Aorta (tissue), 5 donors: ENCODE measurements around the gene COL7A1. TPM values are rescaled to one million over a fixed set of nuclear protein-coding genes. Genes with fewer than 3 reads are reported as not detected.

Experiments
- ATAC-seq: fragments of 200-7000 bp; cut with Tn5 transposase; one replicate; pipeline ENCODE4 v1.9.1; 2022; ENCODE audit warnings: moderate library complexity; ENCODE audit not compliant: low FRiP score
- DNase-seq, 2 donors: peaks; one replicate each; pipeline ENCODE4 v3.0.0-alpha.2; 2020
- H3K27ac ChIP-seq, 2 donors: one replicate each; pipeline ENCODE4 v1.5.1; 2013; ENCODE audit warnings: low read length in 2 of 2, mild to moderate bottlenecking in 2 of 2, moderate library complexity in 2 of 2, control low read depth in 1 of 2, inconsistent platforms in 1 of 2, low read depth in 1 of 2
- H3K27me3 ChIP-seq, 2 donors: one replicate each; pipeline ENCODE4 v1.6.1; 2013; ENCODE audit warnings: control low read depth in 1 of 2, low read length in 1 of 2, mild to moderate bottlenecking in 1 of 2, moderate library complexity in 1 of 2; ENCODE audit not compliant: insufficient read depth in 2 of 2, control insufficient read depth in 1 of 2
- H3K36me3 ChIP-seq, 2 donors: one replicate each; pipeline ENCODE4 v1.6.1; 2013; ENCODE audit warnings: control low read depth in 1 of 2, low read length in 1 of 2, mild to moderate bottlenecking in 1 of 2; ENCODE audit not compliant: insufficient read depth in 2 of 2, control insufficient read depth in 1 of 2
- H3K4me1 ChIP-seq, 2 donors: one replicate each; pipeline ENCODE4 v1.6.1; 2013; ENCODE audit warnings: low read length in 2 of 2, control low read depth in 1 of 2, mild to moderate bottlenecking in 1 of 2, moderate library complexity in 1 of 2; ENCODE audit not compliant: insufficient read depth in 2 of 2, control insufficient read depth in 1 of 2
- H3K4me3 ChIP-seq, 2 donors: one replicate each; pipeline ENCODE4 v1.5.1; 2013; ENCODE audit warnings: low read length in 2 of 2, control low read depth in 1 of 2, mild to moderate bottlenecking in 1 of 2
- H3K9me3 ChIP-seq: one replicate; pipeline ENCODE4 v1.6.1; 2013; ENCODE audit warnings: mild to moderate bottlenecking, low read length; ENCODE audit not compliant: control insufficient read depth
- WGBS, 2 donors: extraction: QIAGEN DNeasy Blood & Tissue Kit; methylation state at CpG; one replicate each; pipeline ENCODE4 v1.1.7; 2013; 5-methylcytosine and 5-hydroxymethylcytosine counted together
- intact Hi-C, 2 donors: fragments of 100-400 bp; cut with DNase I; formaldehyde crosslinking; loops; one replicate each; pipeline versions ENCODE4 v1.14.2 to v1.15.0; 2022
- polyA plus RNA-seq, 2 donors: library from polyadenylated mRNA; stranded (reverse); fragments of 200-250 nt; gene quantifications; one replicate each; pipeline ENCODE4 v1.2.3, GENCODE V29; 2013
- total RNA-seq, 2 donors: library from RNA; stranded (reverse); fragmentation: NEBNext Ultra II Directional; extraction: Animal tissue kit (Norgen Biotek cat#: 25700); gene quantifications; one replicate each; pipeline ENCODE4 v1.2.1, GENCODE V29; 2021
- donor health status: healthy with polysubstance abuse.
- donor health status: Bipolar disorder and iron deficiency.
- donor health status: DM: no; HTN: no; CAD: no.
- donor health status: DM: no; HTN: no; CAD: no.
- donor health status: DM: yes; HTN: yes; CAD: no.

The COL7A1 gene
- total and polyA plus RNA-seq, 4 donors, result 3.9 to 217 (median 6.0) TPM

GRCh38 chr3:48571938-48572337, 23.2 kb downstream of the COL7A1 start:
- intact Hi-C loops, result no loop called here
- Histone ChIP-seq H3K27ac (no peak overlapping the region), H3K27me3 (no peaks in the 10 kb centered on the region), H3K4me1 (no peaks in the 10 kb centered on the region), H3K4me3 (no peak overlapping the region), H3K36me3 (no peaks in the 10 kb centered on the region), H3K9me3 (no peaks in the 10 kb centered on the region)
- ATAC-seq (no peak), DNase-seq (no peak)
- WGBS, 2 donors, result 82 to 86% methylated on average over 12 of the region's 12 CpGs

- H3K4me1 ChIP-seq, result no peaks in the 10 kb centered on the region
- no peaks in the 10 kb centered on the region for H3K27me3 ChIP-seq
- H3K27ac ChIP-seq, result no peak overlapping the region
- WGBS, 2 donors, result 90 to 93% methylated on average over 18 of the region's 18 CpGs
- no peak overlapping the region for H3K4me3 ChIP-seq
- intact Hi-C loops, result no loop called here
- DNase-seq, result no peak
- no peak for ATAC-seq
- H3K9me3 ChIP-seq, result no peaks in the 10 kb centered on the region
- H3K36me3 ChIP-seq, result no peaks in the 10 kb centered on the region
Observed at GRCh38 chr3:48569808-48570450, 25.2 kb downstream of the COL7A1 start.

GRCh38 chr3:48569400-48569799, 25.7 kb downstream of the COL7A1 start:
- H3K9me3 ChIP-seq, result no peaks in the 10 kb centered on the region
- DNase-seq (no peak), ATAC-seq (no peak)
- 89 to 92% methylated on average over 10 of the region's 10 CpGs for WGBS, 2 donors
- no peak overlapping the region for H3K27ac ChIP-seq
- H3K4me1 ChIP-seq, result no peaks in the 10 kb centered on the region
- intact Hi-C loops, result no loop called here
- H3K4me3 ChIP-seq, result no peak overlapping the region
- no peaks in the 10 kb centered on the region for H3K27me3 ChIP-seq
- no peaks in the 10 kb centered on the region for H3K36me3 ChIP-seq

GRCh38 chr3:48568476-48568875, 26.7 kb downstream of the COL7A1 start:
- no peak for DNase-seq
- intact Hi-C loops, result no loop called here
- WGBS, 2 donors, result 94 to 99% methylated on average over 7 of the region's 7 CpGs
- Histone ChIP-seq H3K36me3 (no peaks in the 10 kb centered on the region), H3K27me3 (no peaks in the 10 kb centered on the region), H3K9me3 (no peaks in the 10 kb centered on the region), H3K27ac (no peak overlapping the region), H3K4me3 (no peak overlapping the region), H3K4me1 (no peaks in the 10 kb centered on the region)
- ATAC-seq, result no peak

- Histone ChIP-seq H3K36me3 (no peaks in the 10 kb centered on the region), H3K4me3 (no peak overlapping the region), H3K27me3 (no peaks in the 10 kb centered on the region), H3K27ac (no peak overlapping the region), H3K4me1 (no peaks in the 10 kb centered on the region), H3K9me3 (no peaks in the 10 kb centered on the region)
- 89 to 91% methylated on average over 11 of the region's 11 CpGs for WGBS, 2 donors
- ATAC-seq (no peak), DNase-seq (no peak)
- intact Hi-C loops, result no loop called here
Observed at GRCh38 chr3:48567500-48567899, 27.6 kb downstream of the COL7A1 start.

GRCh38 chr3:48567090-48567489, 28.0 kb downstream of the COL7A1 start:
- no peak overlapping the region for H3K27ac ChIP-seq
- no peaks in the 10 kb centered on the region for H3K36me3 ChIP-seq
- intact Hi-C loops, result no loop called here
- WGBS, 2 donors, result 94 to 96% methylated on average over 5 of the region's 5 CpGs
- H3K9me3 ChIP-seq, result no peaks in the 10 kb centered on the region
- ATAC-seq, result no peak
- H3K4me1 ChIP-seq, result no peaks in the 10 kb centered on the region
- no peak for DNase-seq
- no peaks in the 10 kb centered on the region for H3K27me3 ChIP-seq
- no peak overlapping the region for H3K4me3 ChIP-seq

- Histone ChIP-seq H3K36me3 (no peaks in the 10 kb centered on the region), H3K27ac (no peak overlapping the region), H3K4me1 (no peaks in the 10 kb centered on the region), H3K27me3 (no peaks in the 10 kb centered on the region), H3K9me3 (no peaks in the 10 kb centered on the region), H3K4me3 (no peak overlapping the region)
- WGBS, 2 donors, result 82 to 94% methylated on average over 9 of the region's 9 CpGs
- DNase-seq (no peak), ATAC-seq (no peak)
- intact Hi-C loops, result no loop called here
Observed at GRCh38 chr3:48566401-48566760, 28.7 kb downstream of the COL7A1 start.

- Histone ChIP-seq H3K27ac (no peak overlapping the region), H3K27me3 (no peaks in the 10 kb centered on the region), H3K4me3 (no peak overlapping the region), H3K9me3 (no peaks in the 10 kb centered on the region), H3K36me3 (no peaks in the 10 kb centered on the region), H3K4me1 (no peaks in the 10 kb centered on the region)
- ATAC-seq (no peak), DNase-seq (no peak)
- WGBS, 2 donors, result 69 to 74% methylated on average over 6 to 7 of the region's 7 CpGs
- intact Hi-C loops, result no loop called here
Observed at GRCh38 chr3:48565591-48566400, 29.3 kb downstream of the COL7A1 start.

GRCh38 chr3:48565186-48565585, 29.9 kb downstream of the COL7A1 start:
- WGBS, 2 donors, result 83 to 90% methylated on average over 11 of the region's 11 CpGs
- intact Hi-C loops, result no loop called here
- H3K4me3 ChIP-seq, result no peak overlapping the region
- peaks cover 0 to 2% of the 10 kb centered on the region in 2 donors for H3K4me1 ChIP-seq
- no peaks in the 10 kb centered on the region for H3K9me3 ChIP-seq
- H3K27me3 ChIP-seq, result no peaks in the 10 kb centered on the region
- no peak for DNase-seq
- no peaks in the 10 kb centered on the region for H3K36me3 ChIP-seq
- no peak overlapping the region for H3K27ac ChIP-seq
- no peak for ATAC-seq
